Mammary epithelial cell (primary cell): ENCODE results near the gene CASP1.

Experiments used
- CTCF ChIP-seq, 2 donors: IDR thresholded peaks in 1 of 2; conservative IDR thresholded peaks in 1 of 2; 2 replicates each; pipeline ENCODE4 v1.5.1; 2011 to 2012; ENCODE audit warnings: inconsistent platforms in 2 of 2, low read length in 2 of 2, mild to moderate bottlenecking in 2 of 2, control low read depth in 1 of 2, low read depth in 1 of 2; ENCODE audit not compliant: insufficient read depth in 1 of 2; ENCODE audit errors: extremely low read depth in 1 of 2
- EZH2 ChIP-seq: IDR thresholded peaks from 2 replicates; pipeline ENCODE4 v1.6.1; 2012; ENCODE audit warnings: low read length, inconsistent platforms, borderline replicate concordance

- TF ChIP-seq EZH2 = no peak
- no peak for TF ChIP-seq CTCF (conservative IDR thresholded peaks at IDR 0.05 in 1 of 2, IDR thresholded peaks at IDR 0.05 in 1 of 2; ENCODE audit: extremely low read depth in 1 of 2, insufficient read depth in 1 of 2, low read depth in 1 of 2, low read length in 2 of 2)
These were observed at the start of gene CASP1 for GRCh38 chr11:105034813-105035620.
